ENCODE results near the gene EWSR1.

Gene EWSR1

GRCh38 chr22:29253561-29254285 lies 14.3 kb upstream of the EWSR1 start:
- no peak for TF ChIP-seq NFIC (IDR thresholded peaks at IDR 0.05)
- TF ChIP-seq FOXM1 (IDR thresholded peaks at IDR 0.05; ENCODE audit: borderline replicate concordance, low read depth), result no peak
- TF ChIP-seq TAF1 (IDR thresholded peaks at IDR 0.05; ENCODE audit: low read depth), result no peak
- TF ChIP-seq EGR1 (IDR thresholded peaks at IDR 0.05), result no peak
- no peak for TF ChIP-seq CEBPB (IDR thresholded peaks at IDR 0.05)
- TF ChIP-seq RAD21 (IDR thresholded peaks at IDR 0.05; ENCODE audit: low read depth), result no peak
- TF ChIP-seq YY1 (IDR thresholded peaks at IDR 0.05; ENCODE audit: low read depth), result no peak
- TF ChIP-seq CREB1 (IDR thresholded peaks at IDR 0.05; ENCODE audit: low read depth), result no peak
- TF ChIP-seq USF1 (IDR thresholded peaks at IDR 0.05), result no peak
- no peak for TF ChIP-seq REST (IDR thresholded peaks at IDR 0.05; ENCODE audit: low read depth)
- TF ChIP-seq ZBTB7A (IDR thresholded peaks at IDR 0.05; ENCODE audit: low read depth), result no peak
- TF ChIP-seq EP300 (IDR thresholded peaks at IDR 0.05; ENCODE audit: borderline replicate concordance), result no peak
- no peak for TF ChIP-seq TEAD4 (IDR thresholded peaks at IDR 0.05)
- no peak for TF ChIP-seq TCF12 (IDR thresholded peaks at IDR 0.05; ENCODE audit: low read depth)
- no peak for TF ChIP-seq MAX (IDR thresholded peaks at IDR 0.05)

- TF ChIP-seq TCF12 (IDR thresholded peaks at IDR 0.05; ENCODE audit: low read depth) (no peak), TAF1 (IDR thresholded peaks at IDR 0.05; ENCODE audit: low read depth) (no peak), EGR1 (IDR thresholded peaks at IDR 0.05) (no peak), YY1 (IDR thresholded peaks at IDR 0.05; ENCODE audit: low read depth) (no peak), FOXM1 (IDR thresholded peaks at IDR 0.05; ENCODE audit: borderline replicate concordance, low read depth) (no peak), USF1 (IDR thresholded peaks at IDR 0.05) (no peak), EP300 (IDR thresholded peaks at IDR 0.05; ENCODE audit: borderline replicate concordance) (no peak), ZBTB7A (IDR thresholded peaks at IDR 0.05; ENCODE audit: low read depth) (no peak), NFIC (IDR thresholded peaks at IDR 0.05) (no peak), TEAD4 (IDR thresholded peaks at IDR 0.05) (no peak), CREB1 (IDR thresholded peaks at IDR 0.05; ENCODE audit: low read depth) (no peak), CEBPB (IDR thresholded peaks at IDR 0.05) (no peak), REST (IDR thresholded peaks at IDR 0.05; ENCODE audit: low read depth) (no peak), RAD21 (IDR thresholded peaks at IDR 0.05; ENCODE audit: low read depth) (no peak), MAX (IDR thresholded peaks at IDR 0.05) (no peak)
Observed at GRCh38 chr22:29254286-29254660, 13.8 kb upstream of the EWSR1 start.

GRCh38 chr22:29255064-29255621 lies 12.9 kb upstream of the EWSR1 start:
- TF ChIP-seq EP300 (IDR thresholded peaks at IDR 0.05; ENCODE audit: borderline replicate concordance) (no peak), YY1 (IDR thresholded peaks at IDR 0.05; ENCODE audit: low read depth) (no peak), USF1 (IDR thresholded peaks at IDR 0.05) (no peak), CEBPB (IDR thresholded peaks at IDR 0.05) (no peak), TAF1 (IDR thresholded peaks at IDR 0.05; ENCODE audit: low read depth) (no peak), REST (IDR thresholded peaks at IDR 0.05; ENCODE audit: low read depth) (no peak), ZBTB7A (IDR thresholded peaks at IDR 0.05; ENCODE audit: low read depth) (no peak), TEAD4 (IDR thresholded peaks at IDR 0.05) (no peak), EGR1 (IDR thresholded peaks at IDR 0.05) (no peak), TCF12 (IDR thresholded peaks at IDR 0.05; ENCODE audit: low read depth) (no peak), MAX (IDR thresholded peaks at IDR 0.05) (no peak), CREB1 (IDR thresholded peaks at IDR 0.05; ENCODE audit: low read depth) (no peak), RAD21 (IDR thresholded peaks at IDR 0.05; ENCODE audit: low read depth) (no peak), NFIC (IDR thresholded peaks at IDR 0.05) (no peak), FOXM1 (IDR thresholded peaks at IDR 0.05; ENCODE audit: borderline replicate concordance, low read depth) (no peak)
